Mesendoderm (in vitro differentiated cells): ENCODE measurements around the gene CENPU.
A peak's percentile ranks its signal among the peaks of the same experiment; 100 is the strongest.

ENCODE experiments used
- DNase-seq: peaks from one replicate; pipeline ENCODE4 v3.0.0; 2013
- H2AK5ac ChIP-seq: 2 replicates; pipeline ENCODE4 v1.6.1; 2013; ENCODE audit warnings: low read length, inconsistent platforms
- H2BK120ac ChIP-seq: 2 replicates; pipeline ENCODE4 v1.6.1; 2013; ENCODE audit warnings: low read depth, mild to moderate bottlenecking, low read length, moderate library complexity, mixed read lengths
- H2BK15ac ChIP-seq: replicated peaks from 2 replicates; pipeline ENCODE4 v1.6.1; 2013; ENCODE audit warnings: low read depth, mild to moderate bottlenecking, moderate library complexity
- H2BK5ac ChIP-seq: 2 replicates; pipeline ENCODE4 v1.6.1; 2013; ENCODE audit warnings: low read length, inconsistent platforms
- H3K18ac ChIP-seq: 2 replicates; pipeline ENCODE4 v1.6.1; 2013; ENCODE audit warnings: mild to moderate bottlenecking, low read length, mixed read lengths
- H3K23ac ChIP-seq: one replicate; pipeline ENCODE4 v1.6.1; 2013; ENCODE audit warnings: low read length
- H3K27ac ChIP-seq: 2 replicates; pipeline ENCODE4 v1.5.1; 2013; ENCODE audit warnings: low read depth, mild to moderate bottlenecking, inconsistent platforms, low read length, moderate library complexity
- H3K27me3 ChIP-seq: 2 replicates; pipeline ENCODE4 v1.6.1; 2013; ENCODE audit warnings: low read length, control low read depth, mild to moderate bottlenecking, inconsistent platforms; ENCODE audit not compliant: insufficient read depth, poor library complexity
- H3K36me3 ChIP-seq: 2 replicates; pipeline ENCODE4 v1.6.1; 2013; ENCODE audit warnings: low read length, inconsistent platforms; ENCODE audit not compliant: control insufficient read depth, insufficient read depth
- H3K4ac ChIP-seq: one replicate; pipeline ENCODE4 v1.6.1; 2013; ENCODE audit warnings: low read depth, mild to moderate bottlenecking, low read length, moderate library complexity
- H3K4me1 ChIP-seq: 2 replicates; pipeline ENCODE4 v1.6.1; 2013; ENCODE audit warnings: low read depth, low read length, inconsistent platforms; ENCODE audit not compliant: control insufficient read depth
- H3K4me2 ChIP-seq: 2 replicates; pipeline ENCODE4 v1.6.1; 2013; ENCODE audit warnings: low read length
- H3K4me3 ChIP-seq: 2 replicates; pipeline ENCODE4 v1.5.1; 2013; ENCODE audit warnings: mild to moderate bottlenecking, low read length
- H3K56ac ChIP-seq: one replicate; pipeline ENCODE4 v1.6.1; 2013; ENCODE audit warnings: low read length
- H3K79me1 ChIP-seq: 2 replicates; pipeline ENCODE4 v1.6.1; 2013; ENCODE audit warnings: low read length, inconsistent platforms
- H3K79me2 ChIP-seq: 2 replicates; pipeline ENCODE4 v1.6.1; 2013; ENCODE audit warnings: mild to moderate bottlenecking, low read length; ENCODE audit not compliant: control insufficient read depth, insufficient read depth
- H3K9ac ChIP-seq: 2 replicates; pipeline ENCODE4 v1.6.1; 2013; ENCODE audit warnings: low read length, inconsistent platforms
- H4K5ac ChIP-seq: one replicate; pipeline ENCODE4 v1.6.1; 2013; ENCODE audit warnings: low read length
- H4K8ac ChIP-seq: one replicate; pipeline ENCODE4 v1.6.1; 2013; ENCODE audit warnings: low read depth, mild to moderate bottlenecking, control low read depth, low read length, moderate library complexity
- WGBS: extraction: QIAGEN DNeasy Blood & Tissue Kit; methylation state at CpG from one replicate; pipeline ENCODE4 v1.1.7; 2013; ENCODE audit warnings: low lambda C conversion rate, missing lambda C conversion rate; ENCODE audit not compliant: insufficient coverage; ENCODE audit errors: extremely low coverage; 5-methylcytosine and 5-hydroxymethylcytosine counted together

The CENPU gene

GRCh38 chr4:184668511-184669114 is 65.3 kb downstream of the CENPU start:
- H3K4ac ChIP-seq, result no peak overlapping the region
- H3K79me2 ChIP-seq, result no peaks in the 10 kb centered on the region
- H3K23ac ChIP-seq, result no peak overlapping the region
- no peaks in the 10 kb centered on the region for H3K36me3 ChIP-seq
- no peaks in the 10 kb centered on the region for H3K4me1 ChIP-seq
- no peaks in the 10 kb centered on the region for H3K79me1 ChIP-seq
- no peak overlapping the region for H4K8ac ChIP-seq
- H3K4me2 ChIP-seq, result no peak overlapping the region
- no peak overlapping the region for H2BK15ac ChIP-seq
- WGBS, result no CpG with 5 or more reads among the region's 9 CpGs
- no peak for DNase-seq
- H4K5ac ChIP-seq, result no peak overlapping the region
- H2AK5ac ChIP-seq, result no peak overlapping the region
- H3K27ac ChIP-seq, result no peak overlapping the region
- no peak overlapping the region for H3K9ac ChIP-seq
- no peak overlapping the region for H3K4me3 ChIP-seq
- H3K18ac ChIP-seq, result no peak overlapping the region
- H3K56ac ChIP-seq, result no peak overlapping the region
- no peak overlapping the region for H2BK120ac ChIP-seq
- H3K27me3 ChIP-seq, result no peaks in the 10 kb centered on the region
- no peak overlapping the region for H2BK5ac ChIP-seq

GRCh38 chr4:184668096-184668495 is 65.8 kb downstream of the CENPU start:
- no peak overlapping the region for H3K18ac ChIP-seq
- no peak overlapping the region for H2BK120ac ChIP-seq
- no peak overlapping the region for H3K4ac ChIP-seq
- no peaks in the 10 kb centered on the region for H3K79me1 ChIP-seq
- H2BK5ac ChIP-seq, result no peak overlapping the region
- no peak overlapping the region for H2AK5ac ChIP-seq
- H3K36me3 ChIP-seq, result no peaks in the 10 kb centered on the region
- no peaks in the 10 kb centered on the region for H3K27me3 ChIP-seq
- no peak overlapping the region for H3K4me3 ChIP-seq
- no peak overlapping the region for H3K23ac ChIP-seq
- no peak overlapping the region for H4K5ac ChIP-seq
- H3K4me1 ChIP-seq, result no peaks in the 10 kb centered on the region
- H3K27ac ChIP-seq, result no peak overlapping the region
- no peaks in the 10 kb centered on the region for H3K79me2 ChIP-seq
- no peak overlapping the region for H3K9ac ChIP-seq
- DNase-seq, result no peak
- no CpG with 5 or more reads among the region's 9 CpGs for WGBS
- no peak overlapping the region for H4K8ac ChIP-seq
- H2BK15ac ChIP-seq, result no peak overlapping the region
- H3K56ac ChIP-seq, result no peak overlapping the region
- H3K4me2 ChIP-seq, result no peak overlapping the region

- Histone ChIP-seq H3K27me3 (no peaks in the 10 kb centered on the region), H3K23ac (no peak overlapping the region), H3K4ac (no peak overlapping the region), H3K79me1 (no peaks in the 10 kb centered on the region), H2BK15ac (no peak overlapping the region), H3K27ac (no peak overlapping the region), H3K56ac (no peak overlapping the region), H3K9ac (no peak overlapping the region), H3K18ac (no peak overlapping the region), H3K36me3 (no peaks in the 10 kb centered on the region), H2BK120ac (no peak overlapping the region), H2AK5ac (no peak overlapping the region), H4K5ac (no peak overlapping the region), H3K79me2 (no peaks in the 10 kb centered on the region), H4K8ac (no peak overlapping the region), H3K4me3 (no peak overlapping the region), H3K4me1 (no peaks in the 10 kb centered on the region), H3K4me2 (no peak overlapping the region), H2BK5ac (no peak overlapping the region)
- no CpG with 5 or more reads among the region's 6 CpGs for WGBS
- DNase-seq, result no peak
Measured at GRCh38 chr4:184666670-184667069, 67.2 kb downstream of the CENPU start.

- no peak overlapping the region for H3K27ac ChIP-seq
- no peak overlapping the region for H3K4me2 ChIP-seq
- no CpG with 5 or more reads among the region's 6 CpGs for WGBS
- no peaks in the 10 kb centered on the region for H3K4me1 ChIP-seq
- no peak overlapping the region for H2BK5ac ChIP-seq
- no peaks in the 10 kb centered on the region for H3K36me3 ChIP-seq
- no peak overlapping the region for H3K4ac ChIP-seq
- no peak overlapping the region for H2AK5ac ChIP-seq
- no peak overlapping the region for H3K4me3 ChIP-seq
- no peaks in the 10 kb centered on the region for H3K79me1 ChIP-seq
- H3K9ac ChIP-seq, result no peak overlapping the region
- peak; percentile 80 for DNase-seq
- no peak overlapping the region for H2BK15ac ChIP-seq
- no peak overlapping the region for H2BK120ac ChIP-seq
- no peak overlapping the region for H3K18ac ChIP-seq
- H3K79me2 ChIP-seq, result no peaks in the 10 kb centered on the region
- H3K23ac ChIP-seq, result no peak overlapping the region
- H4K8ac ChIP-seq, result no peak overlapping the region
- no peaks in the 10 kb centered on the region for H3K27me3 ChIP-seq
- H4K5ac ChIP-seq, result no peak overlapping the region
- no peak overlapping the region for H3K56ac ChIP-seq
Measured at GRCh38 chr4:184664445-184665210, 69.3 kb downstream of the CENPU start.

GRCh38 chr4:184662236-184662635 is 71.7 kb downstream of the CENPU start:
- Histone ChIP-seq H2BK120ac (no peak overlapping the region), H3K9ac (no peak overlapping the region), H2AK5ac (no peak overlapping the region), H3K23ac (no peak overlapping the region), H3K4me2 (no peak overlapping the region), H3K79me1 (no peaks in the 10 kb centered on the region), H3K27me3 (no peaks in the 10 kb centered on the region), H3K36me3 (no peaks in the 10 kb centered on the region), H2BK5ac (no peak overlapping the region), H3K4ac (no peak overlapping the region), H3K56ac (no peak overlapping the region), H4K5ac (no peak overlapping the region), H3K79me2 (no peaks in the 10 kb centered on the region), H3K18ac (no peak overlapping the region), H4K8ac (no peak overlapping the region), H3K4me1 (no peaks in the 10 kb centered on the region), H3K27ac (no peak overlapping the region), H3K4me3 (no peak overlapping the region), H2BK15ac (no peak overlapping the region)
- no peak for DNase-seq
- no CpG with 5 or more reads among the region's 1 CpG for WGBS

GRCh38 chr4:184660978-184661377 is 72.9 kb downstream of the CENPU start:
- no peak overlapping the region for H3K18ac ChIP-seq
- DNase-seq, result no peak
- H3K36me3 ChIP-seq, result no peaks in the 10 kb centered on the region
- no peak overlapping the region for H4K8ac ChIP-seq
- no peak overlapping the region for H3K56ac ChIP-seq
- H3K4me3 ChIP-seq, result no peak overlapping the region
- H3K9ac ChIP-seq, result no peak overlapping the region
- no peak overlapping the region for H2BK15ac ChIP-seq
- H3K27ac ChIP-seq, result no peak overlapping the region
- H2AK5ac ChIP-seq, result no peak overlapping the region
- H3K23ac ChIP-seq, result no peak overlapping the region
- H2BK120ac ChIP-seq, result no peak overlapping the region
- H3K4me2 ChIP-seq, result no peak overlapping the region
- H2BK5ac ChIP-seq, result no peak overlapping the region
- no peaks in the 10 kb centered on the region for H3K4me1 ChIP-seq
- H3K4ac ChIP-seq, result no peak overlapping the region
- H4K5ac ChIP-seq, result no peak overlapping the region
- H3K79me2 ChIP-seq, result no peaks in the 10 kb centered on the region
- H3K79me1 ChIP-seq, result no peaks in the 10 kb centered on the region
- H3K27me3 ChIP-seq, result no peaks in the 10 kb centered on the region
